Right renal cortex interstitium (tissue), 3 donors: ENCODE data around the gene CARD10. TPM values are rescaled to one million over a fixed set of nuclear protein-coding genes. Genes with fewer than 3 reads are reported as not detected.
A peak's percentile ranks its signal among the peaks of the same experiment; 100 is the strongest.
"Not testable (repeated sequence)": the region's sequence is repeated elsewhere in the genome, so short reads cannot be mapped to it uniquely, and the experiment has no call there.

Experiments used
- DNase-seq, 3 donors: peaks; one replicate each; pipeline ENCODE4 v3.0.0-alpha.2; 2013; ENCODE audit warnings: low read depth in 3 of 3, low spot score in 2 of 3
- polyA plus RNA-seq, 3 donors: library from polyadenylated mRNA; unstranded; fragments of 120-200 nt; gene quantifications; one replicate each; pipeline ENCODE4 v1.2.1, GENCODE V29; 2013; ENCODE audit not compliant: insufficient read length in 3 of 3

CARD10 gene
- polyA plus RNA-seq, 3 donors = 16.2 to 18.0 (median 16.4) TPM

GRCh38 chr22:37555029-37555428 is 35.8 kb upstream of the CARD10 start:
- DNase-seq = no peak

- DNase-seq = no peak
Observed at GRCh38 chr22:37553725-37554124, 34.5 kb upstream of the CARD10 start.

GRCh38 chr22:37552524-37553163 is 33.4 kb upstream of the CARD10 start:
- peak in 1 of 3 donors; percentile 70 for DNase-seq

GRCh38 chr22:37551981-37552380 is 32.8 kb upstream of the CARD10 start:
- DNase-seq = no peak

- not testable (repeated sequence) for DNase-seq
Observed at GRCh38 chr22:37550921-37551320, 31.7 kb upstream of the CARD10 start.

GRCh38 chr22:37549704-37550059 is 30.5 kb upstream of the CARD10 start:
- DNase-seq = peak in 1 of 3 donors; percentile 56

- DNase-seq = no peak
Observed at GRCh38 chr22:37547251-37547741, 28.1 kb upstream of the CARD10 start.

GRCh38 chr22:37546437-37547250 is 27.4 kb upstream of the CARD10 start:
- no peak for DNase-seq

- DNase-seq = peak in 2 of 3 donors; percentile 86 to 89
Observed at GRCh38 chr22:37545703-37546436, 26.7 kb upstream of the CARD10 start.

GRCh38 chr22:37544955-37545702 is 25.9 kb upstream of the CARD10 start:
- no peak for DNase-seq

GRCh38 chr22:37542959-37543358 is 23.7 kb upstream of the CARD10 start:
- DNase-seq = no peak

GRCh38 chr22:37542416-37542815 is 23.2 kb upstream of the CARD10 start:
- DNase-seq = not testable (repeated sequence)

GRCh38 chr22:37539790-37540189 is 20.6 kb upstream of the CARD10 start:
- DNase-seq = not testable (repeated sequence)

GRCh38 chr22:37538590-37539357 is 19.6 kb upstream of the CARD10 start:
- peak; percentile 80 to 87 (median 84) for DNase-seq

- DNase-seq = no peak
Observed at GRCh38 chr22:37535159-37535558, 15.9 kb upstream of the CARD10 start.

GRCh38 chr22:37534445-37534844 is 15.2 kb upstream of the CARD10 start:
- DNase-seq = no peak

- no peak for DNase-seq
Observed at GRCh38 chr22:37533995-37534394, 14.8 kb upstream of the CARD10 start.

- no peak for DNase-seq
Observed at GRCh38 chr22:37529652-37530345, 10.6 kb upstream of the CARD10 start.

- not testable (repeated sequence) for DNase-seq
Observed at GRCh38 chr22:37527952-37528351, 8.7 kb upstream of the CARD10 start.
